ENCODE data around the gene SEPTIN12.

- TF ChIP-seq CTCF (IDR thresholded peaks at IDR 0.05; ENCODE audit: low read length) (no peak), EZH2 (optimal IDR thresholded peaks at IDR 0.05; ENCODE audit: low read depth, low read length) (no peak)
Measured at GRCh38 chr16:4790871-4791270, 2.7 kb upstream of the SEPTIN12 start.

Data from MM.1S (cell line).